ENCODE results near the gene PARK7.
A peak's percentile ranks its signal among the peaks of the same experiment; 100 is the strongest.

The PARK7 gene

DNA sequence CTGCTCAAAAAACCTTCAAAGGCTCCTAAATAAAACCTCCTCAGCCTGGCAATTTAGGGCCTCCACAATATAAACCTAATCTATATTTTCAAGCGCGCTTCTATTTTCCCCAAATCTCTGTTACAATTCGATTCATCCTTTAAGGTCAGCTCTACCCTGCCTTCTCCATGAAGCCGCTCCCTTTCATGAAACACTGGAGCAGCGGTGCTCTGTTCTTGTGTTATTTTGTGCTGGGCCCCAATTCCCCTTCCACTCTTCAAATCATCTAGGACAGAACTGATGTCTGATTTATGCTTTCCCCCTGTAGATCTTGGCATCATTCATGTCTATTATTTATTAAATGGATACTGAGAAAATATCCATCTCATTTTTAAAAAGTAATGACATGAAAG, 57.7 kb downstream of the PARK7 start:
- DNase-seq (no peak), ATAC-seq (replicated peaks) (no peak)
- H3K27me3 Mint-ChIP-seq: peaks cover 19 to 20% of the 10 kb centered on the region in 2 donors
- no peaks in the 10 kb centered on the region for H3K36me3 Mint-ChIP-seq (ENCODE audit: insufficient read depth)
- no peaks in the 10 kb centered on the region for H3K9me3 Mint-ChIP-seq
- H3K27ac Mint-ChIP-seq: no peak overlapping the region
- no peak overlapping the region for H3K4me3 Mint-ChIP-seq
- H3K4me1 Mint-ChIP-seq (ENCODE audit: low read depth in 2 of 2): no peaks in the 10 kb centered on the region

DNA sequence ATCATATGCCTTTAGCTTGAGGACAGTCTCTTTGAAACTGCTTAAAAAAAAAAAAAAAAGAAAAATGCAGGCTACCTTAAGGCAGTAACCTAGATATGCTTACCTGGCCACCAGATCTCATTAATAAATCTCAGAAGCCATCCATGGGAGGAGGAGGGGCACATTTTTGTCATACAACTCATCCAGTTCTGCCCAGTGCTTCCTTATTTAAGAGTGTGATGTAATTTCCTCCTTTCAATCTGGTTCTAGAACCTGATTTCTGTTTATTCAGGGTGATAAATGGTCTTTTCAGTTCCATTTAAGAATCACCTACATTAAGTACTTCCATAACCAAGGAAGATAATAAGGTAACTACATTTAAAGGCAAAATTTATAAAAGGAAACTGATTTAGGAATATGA, 58.5 kb downstream of the PARK7 start:
- ATAC-seq (replicated peaks): no peak
- H3K4me1 Mint-ChIP-seq (ENCODE audit: low read depth in 2 of 2): peaks cover 2% of the 10 kb centered on the region in 2 donors
- H3K4me3 Mint-ChIP-seq: no peak overlapping the region
- peaks cover 22% of the 10 kb centered on the region in 2 donors for H3K27me3 Mint-ChIP-seq
- H3K36me3 Mint-ChIP-seq (ENCODE audit: insufficient read depth): no peaks in the 10 kb centered on the region
- no peak for DNase-seq
- H3K27ac Mint-ChIP-seq: no peak overlapping the region
- no peaks in the 10 kb centered on the region for H3K9me3 Mint-ChIP-seq

DNA sequence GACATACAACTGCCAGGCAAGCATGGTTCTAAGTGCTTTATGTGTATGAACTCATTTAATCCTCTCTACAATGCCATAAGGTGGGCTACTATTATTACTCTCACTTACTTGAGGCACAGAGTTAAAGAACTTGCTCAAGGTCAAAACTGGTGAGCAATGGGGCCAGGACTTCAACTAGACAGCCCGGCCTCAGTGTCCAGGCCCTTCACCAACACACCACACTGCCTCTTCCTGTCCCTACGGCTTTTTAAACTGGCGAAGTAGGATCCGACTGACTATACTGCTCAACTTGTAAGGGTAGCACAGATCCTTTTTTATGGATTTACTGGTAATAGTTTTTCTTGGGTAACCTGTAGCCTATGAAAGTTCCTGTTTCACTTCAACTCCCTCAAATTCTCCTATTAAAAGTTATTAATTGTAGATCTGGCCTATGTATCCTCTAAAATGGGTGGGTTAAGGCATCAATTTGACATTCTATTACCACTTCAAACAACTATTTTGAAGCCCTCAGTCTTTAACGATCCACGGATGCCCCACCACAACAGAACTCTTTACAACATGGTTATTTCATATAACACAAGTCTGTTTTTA, 60.3 kb downstream of the PARK7 start:
- H3K36me3 Mint-ChIP-seq (ENCODE audit: insufficient read depth): peaks cover 7% of the 10 kb centered on the region
- H3K4me1 Mint-ChIP-seq (ENCODE audit: low read depth in 2 of 2): peaks cover 10 to 11% of the 10 kb centered on the region in 2 donors
- DNase-seq: no peak
- peaks cover 13 to 32% of the 10 kb centered on the region in 2 donors for H3K27me3 Mint-ChIP-seq
- no peak overlapping the region for H3K27ac Mint-ChIP-seq
- no peaks in the 10 kb centered on the region for H3K9me3 Mint-ChIP-seq
- H3K4me3 Mint-ChIP-seq: no peak overlapping the region
- no peak for ATAC-seq (replicated peaks)

DNA sequence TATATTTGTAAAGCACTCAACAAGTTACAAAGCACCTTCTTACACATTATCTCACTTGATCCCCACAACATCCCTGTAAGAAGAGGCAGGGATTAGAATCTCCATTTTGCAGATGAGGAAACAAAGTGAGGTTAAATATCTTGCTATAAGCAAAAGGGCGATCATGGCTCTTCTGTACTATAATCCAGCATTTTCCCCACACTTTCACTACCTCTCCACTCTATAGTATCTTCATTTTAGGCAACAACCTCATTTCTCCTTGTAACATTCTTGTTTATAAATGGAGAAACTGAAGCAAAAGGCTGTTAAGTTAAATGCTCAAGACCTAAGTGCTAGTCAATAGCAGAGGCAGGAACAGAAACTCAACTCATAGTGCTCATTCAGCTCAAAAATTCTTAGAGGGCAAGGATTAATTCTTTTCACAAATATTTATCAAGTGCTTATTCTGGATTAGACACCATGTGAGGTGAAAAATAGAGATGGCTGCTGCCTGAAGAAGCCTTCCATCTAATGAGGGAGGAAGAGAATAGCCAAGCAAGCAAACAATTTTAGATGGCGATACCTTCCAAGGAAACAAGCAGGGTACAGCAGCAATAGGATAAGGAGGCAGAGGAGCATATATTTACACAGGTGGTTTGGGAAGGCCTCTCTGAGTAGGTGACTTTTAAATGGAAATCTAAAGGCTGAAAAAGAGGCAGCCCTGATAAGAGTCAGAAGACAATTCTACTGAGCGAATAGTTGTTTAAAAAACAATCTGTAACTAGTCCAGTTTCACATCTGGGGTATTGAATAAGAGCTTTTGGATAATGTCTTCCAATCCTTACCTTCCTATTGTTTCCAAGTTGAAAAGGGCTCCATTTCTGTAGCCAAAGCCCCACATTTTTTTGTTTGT, 61.1 kb downstream of the PARK7 start:
- no peak overlapping the region for H3K4me3 Mint-ChIP-seq
- H3K4me1 Mint-ChIP-seq (ENCODE audit: low read depth in 2 of 2): peaks cover 13% of the 10 kb centered on the region in 2 donors
- no peak for ATAC-seq (replicated peaks)
- H3K36me3 Mint-ChIP-seq (ENCODE audit: insufficient read depth): peaks cover 12% of the 10 kb centered on the region
- H3K9me3 Mint-ChIP-seq: no peaks in the 10 kb centered on the region
- no peak overlapping the region for H3K27ac Mint-ChIP-seq
- peaks cover 12 to 34% of the 10 kb centered on the region in 2 donors for H3K27me3 Mint-ChIP-seq
- no peak for DNase-seq

DNA sequence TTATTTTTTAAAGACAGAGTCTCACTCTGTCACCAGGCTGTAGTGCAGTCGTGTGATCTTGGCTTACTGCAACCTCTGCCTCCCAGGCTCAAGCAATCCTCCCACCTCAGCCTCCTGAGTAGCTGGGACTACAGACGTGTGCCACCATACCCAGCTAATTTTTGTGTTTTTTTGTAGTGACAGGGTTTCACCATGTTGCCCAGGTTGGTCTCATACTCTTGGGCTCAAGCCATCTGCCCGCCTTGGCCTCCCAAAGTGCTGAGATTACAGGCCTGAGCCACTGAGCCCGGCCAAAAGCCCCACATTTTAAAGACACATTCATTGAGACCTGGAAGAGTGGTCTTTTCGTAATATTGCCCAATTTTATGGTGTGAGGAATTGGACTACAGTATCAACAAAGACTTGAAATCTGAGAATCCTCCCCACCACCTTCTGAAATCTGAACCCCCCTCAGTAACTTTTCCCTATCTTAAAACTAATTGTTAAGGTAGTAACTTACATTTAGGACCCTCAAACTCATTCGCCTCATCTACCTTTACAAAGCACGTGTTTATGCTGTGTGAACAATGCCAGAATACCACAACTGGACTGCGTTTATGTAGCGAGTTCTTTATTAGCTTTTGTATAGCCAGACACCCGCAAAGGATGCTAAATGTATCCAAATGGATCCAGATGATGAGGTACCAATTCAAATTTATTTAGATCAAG, 61.9 kb downstream of the PARK7 start:
- Mint-ChIP-seq H3K27me3 (peaks cover 6 to 26% of the 10 kb centered on the region in 2 donors), H3K9me3 (no peaks in the 10 kb centered on the region), H3K4me1 (ENCODE audit: low read depth in 2 of 2) (peaks cover 13% of the 10 kb centered on the region in 2 donors), H3K27ac (no peak overlapping the region), H3K4me3 (no peak overlapping the region), H3K36me3 (ENCODE audit: insufficient read depth) (peaks cover 12% of the 10 kb centered on the region)
- ATAC-seq (replicated peaks): no peak
- no peak for DNase-seq

DNA sequence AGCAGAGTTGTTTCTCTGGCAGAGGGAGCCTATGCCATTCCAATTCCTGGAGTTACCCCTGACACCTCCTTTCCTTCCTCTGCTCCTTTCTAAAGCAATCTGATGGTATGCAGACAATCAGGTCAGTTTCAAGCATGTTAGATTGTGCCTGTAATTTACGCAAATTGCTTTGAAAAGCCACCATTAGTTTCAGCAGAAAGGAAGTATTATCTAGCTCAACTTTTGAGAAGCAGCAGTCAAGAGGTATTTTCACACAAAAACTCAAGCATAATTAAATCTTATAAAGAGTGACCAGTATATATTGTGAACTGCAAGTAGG, 62.4 kb downstream of the PARK7 start:
- Mint-ChIP-seq H3K27me3 (peaks cover 6 to 21% of the 10 kb centered on the region in 2 donors), H3K27ac (no peak overlapping the region), H3K9me3 (no peaks in the 10 kb centered on the region), H3K36me3 (ENCODE audit: insufficient read depth) (peaks cover 12% of the 10 kb centered on the region), H3K4me3 (no peak overlapping the region), H3K4me1 (ENCODE audit: low read depth in 2 of 2) (peaks cover 13% of the 10 kb centered on the region in 2 donors)
- ATAC-seq (replicated peaks) (no peak), DNase-seq (no peak)

DNA sequence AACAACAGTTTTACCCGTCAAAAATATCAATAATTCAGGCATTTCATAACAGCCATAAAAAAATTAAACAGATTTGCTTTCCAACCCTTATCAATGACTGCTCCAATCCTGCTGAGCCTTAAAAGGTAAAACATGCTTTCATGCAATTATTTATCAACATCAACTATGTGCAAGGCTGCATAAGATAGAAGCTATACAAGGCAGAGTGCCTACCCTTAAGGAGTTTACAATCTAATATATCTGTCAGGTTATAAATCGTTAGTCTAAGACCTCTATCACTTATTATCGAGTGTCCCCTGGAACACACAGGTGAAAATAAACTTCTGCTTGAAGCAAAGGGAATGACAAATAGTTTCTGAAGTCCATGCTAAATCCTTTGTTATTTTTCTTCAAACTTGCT, 62.8 kb downstream of the PARK7 start:
- ATAC-seq (replicated peaks): no peak
- H3K27me3 Mint-ChIP-seq: peaks cover 6 to 17% of the 10 kb centered on the region in 2 donors
- peaks cover 13% of the 10 kb centered on the region in 2 donors for H3K4me1 Mint-ChIP-seq (ENCODE audit: low read depth in 2 of 2)

DNA sequence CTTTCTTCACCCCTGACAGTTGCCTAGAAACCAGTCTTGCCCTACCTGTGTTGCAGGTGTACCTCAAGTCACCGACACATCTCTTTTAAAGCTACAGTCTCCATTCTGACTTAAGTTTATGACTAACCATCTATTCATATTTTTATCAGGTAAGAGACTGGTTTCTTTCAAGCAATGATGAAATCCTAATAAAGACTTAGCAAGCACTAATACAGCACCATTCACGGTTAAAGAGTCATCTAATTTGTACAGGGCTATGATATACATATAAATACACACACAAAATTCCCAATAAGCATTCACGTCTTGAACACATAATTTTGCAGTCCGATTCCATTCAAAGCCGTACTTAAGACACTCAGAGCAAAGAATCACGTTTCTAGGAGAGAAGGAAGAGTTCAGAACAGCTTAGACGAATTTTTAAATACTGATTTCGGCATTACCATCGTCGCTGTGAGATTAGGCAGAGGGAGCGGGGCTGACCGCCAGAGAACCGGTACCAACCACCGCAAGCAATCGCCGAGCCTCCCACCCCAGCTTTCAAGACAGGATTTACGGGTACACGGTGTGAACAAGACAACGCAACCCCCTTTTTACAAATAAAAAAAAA, 63.7 kb downstream of the PARK7 start:
- H3K27ac Mint-ChIP-seq: peak overlapping the region; percentile 22 to 91
- no peaks in the 10 kb centered on the region for H3K9me3 Mint-ChIP-seq
- ATAC-seq (replicated peaks): no peak
- peaks cover 12% of the 10 kb centered on the region for H3K36me3 Mint-ChIP-seq (ENCODE audit: insufficient read depth)
- H3K4me3 Mint-ChIP-seq: peak overlapping the region; percentile 89 to 90
- peaks cover 6 to 17% of the 10 kb centered on the region in 2 donors for H3K27me3 Mint-ChIP-seq
- peaks cover 13% of the 10 kb centered on the region in 2 donors for H3K4me1 Mint-ChIP-seq (ENCODE audit: low read depth in 2 of 2)
- peak in 1 of 3 experiments; percentile 14 for DNase-seq

More for the DNA sequence above, 62.8 kb downstream of the PARK7 start:
- Mint-ChIP-seq H3K4me3 (no peak overlapping the region), H3K36me3 (ENCODE audit: insufficient read depth) (peaks cover 12% of the 10 kb centered on the region), H3K9me3 (no peaks in the 10 kb centered on the region), H3K27ac (no peak overlapping the region)
- DNase-seq: no peak

DNA sequence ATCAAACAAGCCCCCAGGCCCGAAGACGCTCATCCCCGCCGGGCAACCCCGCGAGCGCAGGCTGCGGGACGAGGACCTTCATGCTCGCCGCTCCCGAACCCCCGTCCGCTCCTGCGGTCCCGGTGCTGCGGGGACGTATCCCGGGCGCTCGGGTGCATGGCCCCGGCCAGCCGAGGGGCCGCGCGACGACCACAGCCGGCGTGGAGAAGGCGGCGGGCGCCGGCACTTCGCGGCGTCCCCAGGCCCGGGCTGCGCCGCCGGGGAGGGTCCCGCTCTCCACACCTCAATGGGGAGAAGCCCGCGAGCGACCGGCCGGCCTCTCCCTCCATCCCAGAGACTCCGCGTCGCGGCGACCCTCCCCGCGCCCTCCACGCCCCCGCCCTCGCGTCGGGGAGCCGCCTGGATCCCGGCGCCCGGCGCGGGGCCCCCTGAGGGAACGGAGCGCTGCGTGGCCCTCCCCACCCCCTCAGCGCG, 64.2 kb downstream of the PARK7 start:
- no peaks in the 10 kb centered on the region for H3K9me3 Mint-ChIP-seq
- H3K27me3 Mint-ChIP-seq: peaks cover 6 to 17% of the 10 kb centered on the region in 2 donors
- H3K4me3 Mint-ChIP-seq: peak overlapping the region; percentile 89 to 90
- peaks cover 12% of the 10 kb centered on the region for H3K36me3 Mint-ChIP-seq (ENCODE audit: insufficient read depth)
- H3K27ac Mint-ChIP-seq: peak overlapping the region; percentile 22 to 91
- peaks cover 13% of the 10 kb centered on the region in 2 donors for H3K4me1 Mint-ChIP-seq (ENCODE audit: low read depth in 2 of 2)
- peak; percentile 16 for ATAC-seq (replicated peaks)
- DNase-seq: peak in 2 of 3 experiments; percentile 2 to 3

DNA sequence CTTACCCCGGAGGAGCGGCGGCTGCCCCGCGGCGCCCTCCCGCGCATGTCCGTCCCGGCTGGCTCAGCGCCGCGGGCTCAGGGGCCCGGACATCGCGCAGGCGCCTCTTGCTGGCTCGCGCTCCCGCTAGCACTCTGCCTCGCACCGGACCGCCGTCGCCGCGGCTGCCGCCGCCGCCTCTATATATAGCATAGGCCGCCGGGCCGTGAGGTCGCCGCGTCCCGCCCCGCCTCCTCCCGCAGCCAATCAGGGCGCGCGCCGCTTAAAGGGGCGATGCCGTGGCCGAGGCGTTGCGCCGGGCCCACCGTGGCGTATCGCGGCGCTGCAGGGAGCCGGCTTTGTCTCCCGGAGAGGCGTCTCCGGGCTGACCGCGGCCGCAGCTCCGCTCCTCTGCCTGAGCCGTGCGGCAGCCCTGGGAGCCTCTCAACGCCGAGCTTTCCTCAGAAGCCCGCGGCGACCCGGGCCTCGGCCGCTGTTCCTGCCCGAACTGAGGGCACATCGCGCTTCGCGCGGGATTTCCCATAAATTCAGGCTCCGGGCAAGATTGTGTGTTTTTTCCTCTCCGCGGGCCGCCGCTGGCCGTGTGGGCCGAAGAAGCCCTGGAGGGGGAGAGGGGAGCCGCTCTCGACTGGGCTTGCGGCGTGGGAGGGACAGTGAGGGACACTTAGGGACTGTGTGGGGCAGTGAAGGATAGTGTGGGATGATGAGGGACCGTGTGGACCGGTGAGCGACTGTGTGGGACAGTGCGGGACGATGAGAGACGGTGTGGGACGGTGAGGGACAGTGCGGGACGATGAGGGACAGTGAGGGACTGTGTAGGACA, 64.9 kb downstream of the PARK7 start, which contains the start of gene ERRFI1:
TSS of gene ERRFI1 (minus strand) at position 157 of the 823 bp plus-strand sequence. CDS start 10,690 bp downstream, outside the sequence.
- peaks cover 13% of the 10 kb centered on the region in 2 donors for H3K4me1 Mint-ChIP-seq (ENCODE audit: low read depth in 2 of 2)
- peak within 1 kb of the TSS; percentile 90 to 91 for H3K27ac Mint-ChIP-seq
- peak within 1 kb of the TSS; percentile 89 to 90 for H3K4me3 Mint-ChIP-seq
- H3K27me3 Mint-ChIP-seq: peaks cover 6 to 17% of the 10 kb centered on the region in 2 donors
- H3K36me3 Mint-ChIP-seq (ENCODE audit: insufficient read depth): peaks cover 12% of the 10 kb centered on the region
- ATAC-seq (replicated peaks): peak; percentile 96
- peak; percentile 83 to 88 (median 85) for DNase-seq
- no peaks in the 10 kb centered on the region for H3K9me3 Mint-ChIP-seq

DNA sequence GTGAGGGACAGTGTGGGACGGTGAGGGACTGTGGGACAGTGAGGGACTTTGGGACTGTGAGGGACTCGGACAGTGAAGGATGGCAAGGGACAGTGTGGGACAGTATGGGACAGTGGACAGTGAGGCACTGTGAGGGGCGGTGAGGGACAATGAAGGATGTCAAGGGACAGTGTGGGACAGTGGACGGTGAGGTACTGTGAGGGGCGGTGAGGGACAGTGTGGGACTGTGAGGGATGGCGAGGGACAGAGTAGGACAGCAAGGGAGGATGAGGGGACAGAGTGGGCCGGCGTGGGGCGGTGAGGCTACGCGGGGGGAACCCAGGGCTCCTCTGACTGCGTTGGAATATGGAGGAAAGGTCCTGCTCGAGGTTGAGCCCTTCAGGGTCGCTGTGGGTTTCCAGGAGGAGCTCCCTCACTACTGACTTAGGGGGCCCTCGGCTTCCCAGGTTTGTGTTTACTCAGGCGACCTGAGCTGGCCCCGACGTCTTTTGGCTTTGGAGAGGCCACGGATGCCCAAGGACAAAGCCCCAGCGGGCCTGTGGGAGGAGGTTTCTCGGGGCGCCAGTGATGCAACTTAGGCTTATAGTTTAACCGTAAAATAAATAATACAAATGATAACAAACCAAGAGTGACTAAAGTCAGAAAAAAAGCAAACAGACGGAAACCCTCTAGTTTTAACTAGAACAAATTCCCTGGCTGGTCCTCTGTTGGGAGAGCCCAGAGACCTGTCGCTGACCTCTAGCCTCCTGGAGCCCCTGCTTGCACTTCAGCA, 65.7 kb downstream of the PARK7 start:
- Mint-ChIP-seq H3K36me3 (ENCODE audit: insufficient read depth) (peaks cover 12% of the 10 kb centered on the region), H3K4me3 (peak overlapping the region; percentile 60 to 65), H3K27ac (peak overlapping the region; percentile 44 to 90), H3K27me3 (peaks cover 6 to 17% of the 10 kb centered on the region in 2 donors), H3K9me3 (no peaks in the 10 kb centered on the region), H3K4me1 (ENCODE audit: low read depth in 2 of 2) (peaks cover 13% of the 10 kb centered on the region in 2 donors)
- DNase-seq (no peak), ATAC-seq (replicated peaks) (no peak)

All from effector memory CD8-positive, alpha-beta T cell (primary cell).